Lower leg skin (tissue), 4 donors: Measurements from ENCODE around the gene EPHA4. TPM values are rescaled to one million over a fixed set of nuclear protein-coding genes. Genes with fewer than 3 reads are reported as not detected.
A peak's percentile ranks its signal among the peaks of the same experiment; 100 is the strongest.

Experiments
- DNase-seq, 2 donors: peaks; one replicate each; pipeline ENCODE4 v3.0.0-alpha.2; 2019; ENCODE audit warnings: low spot score in 2 of 2
- H3K4me3 ChIP-seq: fragments of 200-600 bp; sonication (generic); 2 replicates; pipeline ENCODE4 v1.5.1; 2017; ENCODE audit warnings: mild to moderate bottlenecking, low read depth; ENCODE audit not compliant: poor library complexity, severe bottlenecking
- POLR2A ChIP-seq, 2 donors: fragments of 450-650 bp; IDR thresholded peaks; one replicate each; pipeline ENCODE4 v1.6.1; 2016 to 2017; ENCODE audit warnings: antibody characterized with exemption in 2 of 2, mild to moderate bottlenecking in 1 of 2, moderate library complexity in 1 of 2
- WGBS, 2 donors: methylation state at CpG; one replicate each; pipeline ENCODE4 v1.1.5; 2018; 5-methylcytosine and 5-hydroxymethylcytosine counted together
- intact Hi-C: fragments of 100-400 bp; cut with DNase I; formaldehyde crosslinking; loops from one replicate; pipeline ENCODE4 v1.15.0; 2023; ENCODE audit warnings: low total_unique reads
- total RNA-seq, 4 donors: library from RNA; depleted of rRNA; stranded (reverse); fragments of >200 nt; gene quantifications; one replicate each; pipeline ENCODE4 v1.1.0, GENCODE V29; 2016
- TF ChIP-seq, protein P1 (sequence below), 3 donors: fragments of 450-650 bp; IDR thresholded peaks; one replicate each; pipeline ENCODE4 v1.5.1; 2016; ENCODE audit warnings: antibody characterized with exemption in 3 of 3, mild to moderate bottlenecking in 3 of 3, moderate library complexity in 2 of 3

Gene EPHA4
- total RNA-seq, 4 donors from 2014 or later, result 35.2 to 63.1 (median 53.7) TPM

DNA sequence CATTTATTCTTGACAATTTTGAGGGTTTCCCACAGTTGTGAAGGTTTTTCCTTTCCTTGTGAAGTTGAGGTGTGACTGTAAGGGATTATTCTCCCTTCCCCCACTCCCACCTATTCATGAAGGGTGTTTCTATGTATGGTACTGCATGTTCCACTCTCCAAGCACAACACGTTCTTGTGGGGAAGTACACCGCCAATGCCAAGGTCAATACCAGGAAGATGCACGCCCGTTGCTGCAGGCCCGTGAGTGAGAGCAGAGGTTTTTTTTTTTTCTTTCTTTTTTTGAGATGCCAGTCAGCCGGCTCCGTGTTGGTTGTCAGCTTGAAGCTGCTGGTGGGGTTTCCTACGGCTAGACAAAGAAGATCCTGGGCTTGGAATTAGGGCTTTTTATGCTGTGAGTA lies 38.6 kb upstream of the EPHA4 start:
- TF ChIP-seq, protein P1, sequence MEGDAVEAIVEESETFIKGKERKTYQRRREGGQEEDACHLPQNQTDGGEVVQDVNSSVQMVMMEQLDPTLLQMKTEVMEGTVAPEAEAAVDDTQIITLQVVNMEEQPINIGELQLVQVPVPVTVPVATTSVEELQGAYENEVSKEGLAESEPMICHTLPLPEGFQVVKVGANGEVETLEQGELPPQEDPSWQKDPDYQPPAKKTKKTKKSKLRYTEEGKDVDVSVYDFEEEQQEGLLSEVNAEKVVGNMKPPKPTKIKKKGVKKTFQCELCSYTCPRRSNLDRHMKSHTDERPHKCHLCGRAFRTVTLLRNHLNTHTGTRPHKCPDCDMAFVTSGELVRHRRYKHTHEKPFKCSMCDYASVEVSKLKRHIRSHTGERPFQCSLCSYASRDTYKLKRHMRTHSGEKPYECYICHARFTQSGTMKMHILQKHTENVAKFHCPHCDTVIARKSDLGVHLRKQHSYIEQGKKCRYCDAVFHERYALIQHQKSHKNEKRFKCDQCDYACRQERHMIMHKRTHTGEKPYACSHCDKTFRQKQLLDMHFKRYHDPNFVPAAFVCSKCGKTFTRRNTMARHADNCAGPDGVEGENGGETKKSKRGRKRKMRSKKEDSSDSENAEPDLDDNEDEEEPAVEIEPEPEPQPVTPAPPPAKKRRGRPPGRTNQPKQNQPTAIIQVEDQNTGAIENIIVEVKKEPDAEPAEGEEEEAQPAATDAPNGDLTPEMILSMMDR (IDR thresholded peaks at IDR 0.05), result no peak
- TF ChIP-seq POLR2A (IDR thresholded peaks at IDR 0.05), result no peak
- intact Hi-C loops, result no loop called here
- DNase-seq, result peak in 1 of 2 donors; percentile 21
- no peak overlapping the region for H3K4me3 ChIP-seq
- 35 to 43% methylated on average over 8 of the region's 8 CpGs for WGBS, 2 donors

DNA sequence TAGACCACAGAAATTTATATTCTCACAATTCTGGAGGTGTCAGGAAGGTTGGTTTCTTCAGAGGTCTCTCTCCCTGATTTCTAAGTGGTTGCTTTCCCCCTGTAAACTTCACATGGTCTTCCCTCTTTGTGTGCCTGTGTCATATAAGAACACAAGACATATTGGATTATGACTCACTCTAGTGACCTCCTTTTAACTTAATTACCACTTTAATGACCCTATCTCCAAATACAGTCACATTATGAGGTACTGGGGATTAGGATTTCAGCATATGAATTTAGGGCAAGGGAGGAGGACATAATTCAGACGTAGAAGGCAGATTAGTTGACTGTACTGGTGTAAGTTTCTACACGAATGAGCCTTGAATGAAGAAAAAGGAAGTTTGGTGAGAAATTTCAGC lies 38.2 kb upstream of the EPHA4 start:
- intact Hi-C loops, result no loop called here
- 48 to 71% methylated on average over 2 of the region's 2 CpGs for WGBS, 2 donors
- TF ChIP-seq POLR2A (IDR thresholded peaks at IDR 0.05), result no peak
- TF ChIP-seq, protein P1 (IDR thresholded peaks at IDR 0.05), result no peak
- H3K4me3 ChIP-seq, result no peak overlapping the region
- DNase-seq, result no peak

DNA sequence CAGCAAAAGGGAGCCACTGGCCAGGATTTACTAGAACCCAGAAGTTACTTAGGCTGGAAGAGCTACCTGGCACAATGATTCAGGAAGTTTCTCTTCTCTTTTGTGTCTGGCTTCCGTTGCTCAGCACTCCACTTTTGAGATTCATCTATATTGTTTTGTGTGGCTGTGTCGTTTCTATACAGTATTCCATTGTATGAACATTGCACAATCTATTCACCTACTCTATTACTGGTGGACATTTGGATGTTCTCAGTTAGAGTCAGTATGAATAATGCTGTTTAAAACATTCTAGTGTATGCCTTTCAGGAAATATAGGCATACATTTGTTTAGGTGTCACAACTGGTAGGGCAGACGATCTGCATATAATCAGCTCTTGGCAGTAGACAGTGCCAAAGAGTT lies 36.3 kb upstream of the EPHA4 start:
- no peak overlapping the region for H3K4me3 ChIP-seq
- DNase-seq, result no peak
- 62 to 64% methylated on average over 3 of the region's 3 CpGs for WGBS, 2 donors
- TF ChIP-seq, protein P1 (IDR thresholded peaks at IDR 0.05), result no peak
- no peak for TF ChIP-seq POLR2A (IDR thresholded peaks at IDR 0.05)
- intact Hi-C loops, result no loop called here

DNA sequence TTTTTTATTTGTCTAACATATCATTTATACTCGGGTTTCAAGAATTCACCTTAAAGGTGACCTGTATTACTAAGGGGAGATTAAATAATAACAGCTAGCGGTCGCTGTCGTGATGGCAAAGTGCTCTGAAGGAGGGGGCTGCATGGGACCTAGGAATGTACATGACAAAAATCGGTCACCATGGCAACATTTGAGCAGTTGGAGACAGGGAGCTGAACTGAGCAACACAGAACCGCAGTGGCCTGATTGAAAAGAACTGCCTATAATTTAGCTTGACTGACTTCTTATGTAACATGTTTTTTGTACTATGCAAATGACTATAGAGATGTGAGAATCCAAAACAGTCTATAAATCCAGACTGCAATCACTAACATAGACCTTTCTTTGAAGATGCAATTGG lies 34.3 kb upstream of the EPHA4 start:
- H3K4me3 ChIP-seq, result no peak overlapping the region
- WGBS, 2 donors, result 79 to 80% methylated on average over 6 of the region's 6 CpGs
- no peak for DNase-seq
- TF ChIP-seq, protein P1 (IDR thresholded peaks at IDR 0.05), result no peak
- TF ChIP-seq POLR2A (IDR thresholded peaks at IDR 0.05), result no peak
- intact Hi-C loops, result no loop called here

DNA sequence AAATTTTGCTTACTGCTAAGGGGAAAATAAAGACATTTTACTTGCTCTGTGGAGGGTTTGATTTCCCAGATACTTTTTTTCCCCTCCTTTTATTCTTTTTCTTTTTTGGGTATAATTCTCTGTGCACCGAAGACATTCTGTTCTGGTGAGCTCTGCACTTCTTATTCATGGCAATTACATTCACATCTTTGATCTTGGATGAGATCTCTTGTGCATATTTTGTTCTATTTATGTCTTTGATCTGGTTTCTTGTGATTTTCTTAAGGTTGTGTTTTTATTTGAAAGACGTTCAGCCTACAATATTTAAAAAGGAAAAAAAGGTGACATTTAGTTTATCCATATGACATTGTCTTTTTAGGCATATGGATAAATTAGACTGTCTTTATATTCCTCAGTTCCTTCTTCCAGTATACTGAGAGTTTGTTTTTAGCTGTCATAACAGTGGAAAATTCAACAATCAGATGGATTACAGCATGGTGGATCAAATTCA lies 33.7 kb upstream of the EPHA4 start:
- no peak overlapping the region for H3K4me3 ChIP-seq
- no peak for DNase-seq
- 43 to 47% methylated on average over 2 of the region's 2 CpGs for WGBS, 2 donors
- no peak for TF ChIP-seq POLR2A (IDR thresholded peaks at IDR 0.05)
- TF ChIP-seq, protein P1 (IDR thresholded peaks at IDR 0.05), result no peak
- intact Hi-C loops, result no loop called here

DNA sequence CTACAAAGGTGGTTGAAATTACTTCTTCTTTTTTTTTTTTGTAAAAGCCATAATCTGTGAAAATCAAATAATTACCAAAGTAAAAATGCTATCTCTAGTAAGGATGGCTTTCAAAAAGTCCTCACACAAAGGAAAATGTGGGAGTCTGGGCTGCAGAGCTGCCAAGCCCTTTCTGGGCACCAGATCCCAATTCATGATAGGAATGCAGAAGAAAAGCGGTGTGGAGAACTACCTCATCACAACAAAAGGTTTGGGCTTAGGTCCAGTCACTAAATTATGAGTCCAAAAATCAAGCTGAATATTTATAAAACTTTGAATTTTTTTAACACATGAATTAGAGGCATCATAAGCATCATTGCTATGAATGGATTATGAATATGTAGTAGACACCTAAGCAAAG lies 30.8 kb upstream of the EPHA4 start:
- intact Hi-C loops, result no loop called here
- TF ChIP-seq POLR2A (IDR thresholded peaks at IDR 0.05), result no peak
- TF ChIP-seq, protein P1 (IDR thresholded peaks at IDR 0.05), result no peak
- 52 to 62% methylated on average over 1 of the region's 1 CpG for WGBS, 2 donors

More for the DNA sequence above, 30.8 kb upstream of the EPHA4 start:
- H3K4me3 ChIP-seq, result no peak overlapping the region
- no peak for DNase-seq
